GM19438 (cell line): Measurements from ENCODE around the gene PPHLN1.

Experiments used
- ATAC-seq: cut with Tn5 transposase; IDR thresholded peaks from one replicate; pipeline ENCODE4 v1.9.1; 2021; ENCODE audit warnings: low read depth; ENCODE audit not compliant: unreplicated experiment

Gene PPHLN1

DNA sequence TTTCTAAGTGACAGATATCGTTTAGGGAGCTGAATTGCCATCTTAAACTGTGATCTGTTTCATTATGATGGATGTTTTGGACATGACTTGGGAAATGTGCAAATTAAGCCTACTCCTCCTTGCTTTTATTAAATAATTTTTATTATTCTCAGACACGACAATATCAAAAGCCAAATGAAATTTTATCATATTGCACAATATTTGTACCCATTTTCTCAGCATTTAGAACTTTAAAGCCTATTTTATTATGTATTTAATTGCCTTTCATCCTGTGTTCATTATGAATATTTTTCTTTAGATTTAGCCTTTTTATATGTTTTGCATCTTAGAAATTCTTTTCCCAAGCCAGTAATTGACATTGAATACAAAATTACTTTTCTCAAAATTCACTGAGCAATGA is 102.9 kb downstream of the PPHLN1 start:
- no peak for ATAC-seq

DNA sequence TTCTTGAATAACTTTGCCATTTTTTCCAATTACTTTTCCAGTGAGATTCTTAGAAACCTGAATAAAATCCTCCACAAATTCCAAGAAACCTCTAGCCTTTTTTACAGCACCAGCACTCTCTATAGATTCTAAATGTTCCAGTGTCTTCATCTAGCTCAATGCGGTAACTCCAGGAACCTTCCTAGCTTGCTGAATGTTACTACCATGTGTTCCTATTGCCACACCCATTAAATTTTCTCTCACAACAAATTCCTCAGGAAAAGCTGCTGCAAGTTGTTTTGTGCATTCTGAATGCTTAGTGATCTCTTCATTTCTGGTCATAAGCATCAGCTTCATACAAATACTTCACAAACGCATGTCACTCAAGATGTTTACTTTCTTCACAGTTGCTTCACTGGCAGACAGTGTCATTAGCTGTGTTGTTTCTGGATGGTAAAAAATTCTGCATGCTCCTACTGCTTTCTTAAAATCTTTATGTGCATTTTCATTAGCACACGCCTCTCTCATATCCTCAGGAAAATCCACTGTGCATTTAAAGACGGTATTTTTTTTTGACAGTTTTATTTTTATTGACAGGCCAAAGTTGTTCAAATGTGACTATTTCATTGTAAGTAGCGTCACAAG is 106.7 kb downstream of the PPHLN1 start:
- no peak for ATAC-seq

DNA sequence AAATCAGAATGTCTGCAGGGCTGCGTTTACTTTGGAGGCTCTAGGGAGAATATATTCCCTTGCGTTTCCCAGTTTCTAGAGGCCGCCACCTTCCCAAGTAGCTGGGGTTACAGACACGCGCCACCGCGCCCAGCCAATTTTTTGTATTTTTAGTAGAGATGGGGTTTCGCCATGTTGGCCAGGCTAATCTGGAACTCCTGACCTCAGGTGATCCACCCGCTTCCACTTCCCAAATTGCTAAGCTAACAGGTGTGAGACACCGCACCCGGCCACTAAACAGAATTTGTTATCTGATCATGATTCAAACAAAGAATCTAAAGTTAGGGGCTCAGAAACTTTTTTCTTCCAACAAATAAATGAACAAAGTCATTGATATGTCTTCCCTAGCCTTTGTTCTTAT is 114.6 kb downstream of the PPHLN1 start:
- ATAC-seq, result no peak

DNA sequence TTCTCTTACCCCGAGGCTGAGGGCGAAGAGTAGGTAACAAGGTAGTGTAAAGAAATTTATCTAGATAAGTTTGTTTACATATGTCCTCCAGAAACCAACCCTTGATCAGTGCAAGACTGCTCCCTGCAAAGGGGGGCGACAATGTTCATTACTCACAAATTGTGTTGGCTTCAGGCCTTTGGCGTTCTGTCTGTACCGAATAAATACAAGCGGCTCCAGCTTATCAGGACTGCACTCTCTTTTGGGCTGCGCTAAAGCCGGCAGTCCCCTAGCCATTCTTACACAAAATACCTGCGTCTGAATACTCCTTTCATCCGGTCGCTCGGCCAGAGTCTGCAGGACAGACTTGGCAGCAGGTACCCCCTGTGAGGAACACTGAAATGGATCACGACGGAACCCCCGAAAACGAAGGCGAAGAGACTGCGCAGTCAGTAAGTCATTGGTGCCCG is 116.4 kb downstream of the PPHLN1 start:
- ATAC-seq, result no peak

DNA sequence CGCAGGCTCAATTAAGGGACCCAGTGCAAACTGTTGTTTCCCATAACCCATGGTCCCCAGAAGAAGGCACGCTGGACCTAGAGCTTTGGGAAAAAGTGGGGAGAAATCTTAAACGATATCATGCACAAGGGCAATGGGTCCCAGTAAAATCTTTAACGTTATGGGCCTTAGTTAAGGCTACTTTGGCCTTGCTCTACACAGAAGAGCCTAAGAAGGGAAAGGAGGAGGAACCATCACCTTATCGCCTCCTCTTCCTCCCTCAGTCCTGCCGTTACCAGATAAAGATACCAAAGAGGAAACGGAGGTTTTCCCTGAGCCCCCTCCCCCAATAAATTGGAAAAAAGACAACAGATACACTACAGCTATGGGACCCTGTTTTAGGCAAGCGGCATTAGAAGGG is 116.9 kb downstream of the PPHLN1 start:
- no peak for ATAC-seq

DNA sequence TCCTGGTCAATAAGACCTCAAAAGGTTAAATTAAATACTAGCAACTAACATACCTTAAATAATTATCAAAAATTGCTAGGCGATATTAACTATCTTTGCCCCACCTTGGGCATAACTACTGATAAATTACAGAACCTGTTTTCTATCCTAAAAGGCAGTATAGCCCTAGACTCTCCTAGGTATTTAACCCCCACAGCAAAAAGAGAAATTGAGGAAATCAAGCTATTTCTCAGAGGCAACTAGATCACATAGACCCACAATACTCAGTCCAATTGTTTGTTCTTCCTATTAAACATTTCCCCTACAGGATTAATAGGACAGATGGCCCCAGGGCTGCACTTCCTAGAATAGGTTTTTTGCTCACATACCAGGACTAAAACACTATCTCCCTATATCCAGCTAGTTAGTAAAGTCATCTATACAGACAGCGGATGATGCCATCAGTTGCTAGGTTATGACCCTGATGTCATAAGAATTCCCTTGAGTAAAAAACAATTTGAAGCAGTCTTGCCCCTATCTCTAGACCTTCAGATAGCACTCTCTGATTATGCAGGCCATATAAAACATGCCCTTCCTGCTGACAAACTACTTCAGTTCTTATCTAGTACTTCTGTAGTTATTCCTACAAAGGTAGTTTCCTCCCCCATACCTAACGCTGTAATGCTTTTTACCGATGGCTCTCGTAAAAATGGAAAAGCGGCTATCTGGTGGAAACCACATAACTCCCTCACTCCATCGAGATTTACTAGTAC is 118.4 kb downstream of the PPHLN1 start:
- no peak for ATAC-seq

DNA sequence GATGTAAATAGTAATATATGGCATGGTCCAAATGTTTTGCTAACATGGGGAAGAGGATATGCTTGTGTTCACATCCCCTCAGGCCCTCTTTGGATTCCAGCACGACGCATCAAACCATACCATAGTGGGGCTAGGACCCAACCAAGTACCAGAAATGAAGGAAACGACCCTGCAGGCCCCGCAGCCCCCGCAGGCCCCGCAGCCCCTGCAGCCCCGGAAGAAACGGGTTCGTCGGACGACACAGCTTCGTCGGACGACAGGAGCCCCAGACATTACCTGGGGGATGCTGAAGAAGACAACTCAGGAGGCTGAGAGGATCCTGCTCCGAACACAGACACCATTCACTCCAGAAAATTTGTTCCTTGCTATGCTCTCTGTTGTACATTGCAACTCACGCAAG is 119.9 kb downstream of the PPHLN1 start:
- ATAC-seq, result no peak

DNA sequence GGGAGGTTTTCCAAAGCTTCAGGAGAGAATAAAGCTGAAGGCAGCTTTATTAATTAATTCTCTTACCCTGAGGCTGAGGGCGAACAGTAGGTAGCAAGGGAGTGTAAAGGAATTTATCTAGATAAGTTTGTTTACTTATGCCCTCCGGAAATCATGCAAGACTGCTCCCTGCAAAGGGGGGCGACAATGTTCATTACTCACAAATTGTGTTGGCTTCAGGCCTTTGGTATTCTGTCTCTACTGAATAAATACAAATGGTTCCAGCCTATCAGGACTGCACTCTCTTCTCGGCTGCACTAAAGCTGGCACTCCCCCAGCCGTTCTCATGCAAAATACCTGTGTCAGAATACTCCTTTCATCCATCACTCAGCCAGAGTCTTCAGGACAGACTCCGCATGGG is 120.8 kb downstream of the PPHLN1 start:
- no peak for ATAC-seq

DNA sequence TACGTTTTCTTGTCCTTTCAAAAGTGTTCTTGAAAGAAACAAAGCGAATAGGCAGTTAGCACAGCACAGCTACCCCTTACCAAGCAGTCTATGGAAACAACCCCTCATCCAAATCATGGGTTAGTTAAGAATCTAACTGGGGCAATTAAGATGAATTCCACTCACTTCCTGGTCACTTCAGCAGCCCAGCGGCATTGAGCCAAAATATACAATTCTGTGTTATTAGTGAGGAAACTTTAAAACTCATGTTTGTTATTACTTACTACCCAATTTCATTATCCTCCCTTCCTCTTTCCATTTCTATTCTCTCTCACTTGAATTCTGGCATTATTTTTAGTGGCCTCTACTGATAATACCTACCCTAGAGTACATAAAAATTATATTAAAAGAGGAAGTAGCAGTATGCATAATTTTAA is 121.4 kb downstream of the PPHLN1 start:
- ATAC-seq, result no peak

DNA sequence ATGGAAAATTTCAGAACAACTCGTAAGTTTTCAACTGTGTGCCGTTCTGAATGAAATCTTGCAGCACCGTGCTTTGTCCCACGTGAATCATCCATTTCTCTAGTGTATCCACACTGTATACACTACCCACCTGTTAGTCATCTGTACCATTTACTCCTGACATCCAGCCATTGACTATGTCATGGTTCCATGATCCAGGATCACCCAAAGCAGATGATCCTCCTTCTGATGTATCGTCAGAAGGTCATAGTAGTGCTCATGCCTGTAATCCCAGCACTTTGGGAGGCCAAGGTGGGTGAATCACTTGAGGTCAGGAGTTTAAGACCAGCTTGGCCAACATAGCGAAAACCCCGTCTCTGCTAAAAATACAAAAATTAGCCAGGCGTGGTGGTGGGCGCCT is 122.9 kb downstream of the PPHLN1 start:
- ATAC-seq, result no peak

DNA sequence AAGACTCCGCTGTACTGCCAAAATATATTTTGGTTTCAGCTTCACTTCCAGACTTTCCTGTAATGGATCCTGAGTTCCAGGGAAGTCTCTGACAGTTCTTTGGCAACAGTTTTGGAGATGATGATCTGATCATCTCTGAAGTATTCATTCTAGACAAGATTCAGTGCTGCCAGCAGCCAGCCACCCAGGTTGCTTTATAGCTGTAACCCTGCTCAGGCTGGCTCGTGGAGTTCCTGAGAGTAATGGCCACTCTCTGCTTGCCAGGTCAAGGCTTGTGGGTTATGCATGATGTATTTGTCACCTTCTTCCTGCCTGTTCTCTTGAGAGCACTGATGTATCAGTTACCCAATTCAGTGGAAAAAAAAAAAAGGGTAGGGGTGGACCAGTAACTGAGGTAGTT is 124.3 kb downstream of the PPHLN1 start:
- ATAC-seq, result no peak

DNA sequence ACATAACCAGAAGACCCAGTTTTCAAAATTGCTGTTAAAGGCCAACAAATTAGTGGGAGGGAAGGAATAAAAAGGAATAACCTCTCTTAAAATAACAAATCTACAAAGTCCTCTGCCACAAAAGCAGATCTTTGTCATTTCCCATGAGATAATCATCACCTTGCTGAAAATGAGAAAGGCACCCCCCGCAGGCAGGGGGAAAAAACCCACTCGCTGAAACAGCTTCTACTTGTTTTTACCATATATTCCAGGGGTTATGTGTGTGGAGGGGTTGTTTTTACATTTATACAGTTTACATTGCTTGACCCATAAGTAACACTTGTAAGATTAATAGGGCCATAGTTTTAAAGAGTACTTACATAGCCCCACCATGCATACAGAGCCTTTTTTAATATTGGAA is 132.6 kb downstream of the PPHLN1 start:
- no peak for ATAC-seq

DNA sequence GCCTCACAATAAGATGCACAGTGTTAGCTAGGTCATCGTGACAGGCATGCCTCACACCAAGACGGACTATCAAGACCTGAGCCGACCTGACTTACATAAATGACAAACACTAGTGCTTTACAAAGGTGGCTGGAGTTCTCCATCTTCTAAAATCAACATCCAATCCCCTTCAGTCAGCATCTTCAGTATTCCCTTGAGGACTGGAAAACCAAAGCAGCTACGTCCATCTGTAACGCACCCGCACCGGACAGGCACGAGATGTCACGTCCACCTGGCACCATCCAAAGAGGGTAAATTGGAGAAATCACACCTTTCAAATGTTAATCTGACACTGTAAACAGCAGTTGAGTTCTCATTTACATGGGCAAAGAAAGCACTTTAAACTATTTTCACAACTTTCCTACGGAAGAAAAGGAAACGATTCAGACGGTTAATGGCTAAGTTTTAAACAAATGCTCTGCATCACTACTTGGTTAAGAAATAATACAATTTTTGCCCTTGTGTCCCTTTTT is 133.4 kb downstream of the PPHLN1 start:
- no peak for ATAC-seq

DNA sequence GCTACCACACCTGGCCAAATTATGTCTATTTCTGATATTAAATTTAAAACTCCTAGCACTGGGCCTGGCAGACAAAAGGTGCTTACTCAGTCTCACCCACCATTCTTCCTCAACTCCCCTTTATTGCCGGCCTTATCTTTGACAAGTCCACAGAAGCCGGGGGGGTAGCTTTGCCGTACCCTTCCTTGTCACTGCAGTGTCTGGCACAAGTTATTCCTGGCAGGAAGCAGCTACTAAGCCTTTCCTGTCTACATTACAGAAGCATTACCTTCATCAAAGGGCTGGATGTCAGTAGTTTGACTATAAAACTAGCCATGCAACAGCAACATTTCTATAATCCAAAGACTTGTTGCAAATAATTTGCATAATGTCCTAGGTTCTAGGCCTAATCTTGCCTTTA is 136.5 kb downstream of the PPHLN1 start:
- ATAC-seq, result no peak

DNA sequence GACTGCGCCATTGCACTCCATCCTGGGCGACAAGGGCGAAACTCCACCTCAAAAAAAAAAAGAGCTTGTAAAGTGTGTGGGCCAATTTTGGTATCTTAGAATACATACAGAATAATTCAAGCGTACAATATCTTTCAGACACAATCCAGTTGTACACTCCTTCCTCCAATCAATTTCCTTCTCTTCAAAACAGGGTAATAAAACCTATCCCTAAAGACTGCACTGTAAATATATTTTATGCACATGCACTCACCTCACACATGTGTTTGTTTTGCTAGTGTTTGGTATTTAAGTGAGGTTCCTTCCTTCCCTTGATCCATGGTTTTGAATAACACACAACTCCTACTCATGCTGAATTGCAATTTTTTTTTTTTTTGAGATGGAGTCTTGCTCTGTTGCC is 137.7 kb downstream of the PPHLN1 start:
- ATAC-seq, result no peak

DNA sequence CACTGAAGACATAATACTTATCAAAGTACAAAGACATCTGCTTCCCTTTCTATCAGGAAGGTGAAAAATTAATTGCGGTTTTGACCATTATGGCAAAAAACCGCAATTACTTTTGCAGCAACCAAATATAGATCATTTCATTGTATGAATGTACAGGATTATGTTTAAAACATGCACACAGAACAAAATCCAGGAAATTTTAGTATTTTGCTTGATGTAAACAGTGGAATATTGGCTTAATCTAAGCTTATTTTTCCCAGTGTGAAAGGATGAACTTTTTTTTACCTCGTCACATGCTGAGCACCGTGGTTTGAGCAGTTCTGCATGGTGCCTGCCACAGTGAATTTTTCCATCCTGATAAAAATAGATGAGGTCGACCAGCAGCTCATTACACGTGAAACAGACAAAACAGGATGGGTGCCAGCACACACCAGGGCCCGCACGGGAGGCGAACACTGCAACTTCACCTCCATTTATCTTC is 142.4 kb downstream of the PPHLN1 start:
- ATAC-seq, result no peak

DNA sequence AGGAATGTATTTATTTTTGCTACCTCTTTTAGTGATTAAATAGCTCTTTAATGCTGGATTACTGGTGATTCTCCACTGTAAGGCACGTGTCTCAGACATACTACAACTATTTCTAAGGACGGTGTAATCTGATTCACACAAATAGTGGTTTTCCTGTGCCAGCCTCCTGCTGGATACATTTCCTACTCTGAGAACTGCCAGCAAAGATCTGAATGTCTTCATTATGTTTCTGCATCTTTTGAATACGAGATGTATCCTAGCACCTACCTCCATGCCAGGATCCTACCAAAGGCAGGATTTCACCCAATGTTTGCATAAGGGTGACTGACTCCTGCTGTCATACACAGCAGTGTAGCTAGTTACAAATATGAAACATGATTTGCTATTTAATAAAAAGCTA is 143.0 kb downstream of the PPHLN1 start:
- no peak for ATAC-seq

DNA sequence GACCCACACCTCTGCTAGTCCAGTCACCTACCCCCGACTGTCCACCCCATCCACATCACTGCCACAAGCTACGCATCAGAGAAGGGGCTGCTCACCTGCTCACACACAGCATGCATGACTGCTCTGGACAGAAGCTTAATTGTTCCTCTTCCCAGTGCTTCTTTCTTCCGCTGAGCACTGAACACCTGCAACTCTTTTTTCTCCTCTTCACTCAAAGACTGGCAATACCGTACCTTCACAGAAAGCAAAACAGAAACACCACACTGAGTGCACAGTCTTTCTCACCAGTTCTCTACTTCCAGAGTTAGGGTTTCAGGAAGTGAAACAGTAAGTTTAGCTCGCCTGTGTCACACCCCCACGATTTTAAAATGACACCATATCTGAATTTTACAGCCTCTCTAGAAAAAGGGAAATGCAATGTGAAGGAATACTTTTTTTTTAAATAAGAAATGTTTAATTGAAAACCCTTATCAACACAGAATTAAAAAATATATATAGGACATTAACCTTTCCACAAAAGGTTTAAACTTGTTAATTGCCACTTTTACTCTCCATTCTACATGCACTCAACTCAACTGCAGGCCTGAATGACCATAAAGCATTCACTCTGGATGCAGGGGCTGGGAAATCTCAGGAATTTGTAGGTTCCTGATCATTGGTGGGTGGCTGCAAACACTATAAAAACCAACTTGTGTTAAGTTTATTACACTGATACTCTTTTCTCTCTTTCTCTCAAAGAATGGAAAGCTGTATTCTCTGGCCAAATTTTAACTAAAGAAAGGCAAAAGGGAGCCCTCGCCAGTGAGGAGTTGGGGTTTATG is 143.6 kb downstream of the PPHLN1 start:
- peak; percentile 97 for ATAC-seq

DNA sequence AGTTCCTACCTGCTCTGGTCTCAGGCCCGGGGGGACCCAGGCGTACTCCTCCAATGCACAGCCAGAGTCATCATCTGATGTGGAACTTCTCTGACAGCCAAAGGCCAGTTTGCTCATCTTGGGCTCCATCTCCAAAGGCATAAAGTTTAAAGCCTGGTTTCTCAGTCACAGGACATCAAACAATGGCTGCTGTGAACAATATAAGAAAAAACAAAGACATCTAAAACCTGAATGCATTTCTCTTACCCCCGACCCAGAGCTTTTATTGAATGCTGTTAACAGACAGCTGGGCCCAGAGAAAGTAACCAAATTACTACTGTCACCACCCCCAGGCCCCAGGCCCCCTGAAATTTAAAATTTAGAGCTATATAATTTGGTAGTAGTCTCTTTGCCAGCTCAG is 146.4 kb downstream of the PPHLN1 start:
- no peak for ATAC-seq

DNA sequence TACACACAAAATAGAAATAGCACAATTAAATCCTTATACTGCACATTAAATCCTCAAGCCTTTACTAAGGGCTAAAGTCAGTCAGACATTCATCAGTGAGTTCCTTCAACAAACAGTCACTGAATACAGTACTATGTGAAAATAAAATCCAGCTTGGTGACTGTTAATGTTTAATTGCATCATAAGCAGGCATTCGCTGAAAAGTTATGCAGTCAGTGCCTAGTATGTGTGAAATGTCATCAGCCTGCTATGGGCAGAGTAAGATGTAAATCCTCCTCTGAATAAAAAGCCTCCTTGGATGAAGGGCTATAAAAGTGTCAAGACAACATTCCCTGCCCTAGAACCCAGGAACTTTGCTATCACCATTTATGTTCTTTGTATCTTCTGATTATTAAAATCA is 147.2 kb downstream of the PPHLN1 start:
- ATAC-seq, result no peak

DNA sequence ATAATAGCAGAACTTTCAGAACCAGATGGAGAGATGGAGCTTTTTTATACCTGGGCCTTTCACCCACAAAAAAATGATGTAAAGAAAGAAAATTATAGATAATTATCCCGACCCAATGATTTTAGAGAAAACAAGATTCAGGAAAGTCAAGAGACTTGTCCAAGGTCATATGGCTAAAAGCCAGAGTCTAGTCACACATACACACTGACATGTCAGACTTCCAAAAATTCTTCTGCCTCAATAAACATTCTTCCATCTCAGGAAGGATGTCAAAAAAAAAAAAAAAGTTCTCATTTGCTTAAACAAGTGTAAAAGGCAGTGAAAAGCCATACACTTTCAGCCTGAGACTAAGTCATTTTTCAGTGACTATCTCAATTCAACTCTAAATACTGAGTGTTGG is 147.6 kb downstream of the PPHLN1 start:
- no peak for ATAC-seq
